Ecto neural progenitor cell (in vitro differentiated cells): ENCODE measurements around the gene RPL37.
"Not testable (repeated sequence)": the region's sequence is repeated elsewhere in the genome, so short reads cannot be mapped to it uniquely, and the experiment has no call there.

ENCODE experiments used
- DNase-seq: peaks from one replicate; pipeline ENCODE4 v3.0.0-alpha.2; 2018; ENCODE audit warnings: low spot score

The RPL37 gene

GRCh38 chr5:40796487-40796889, 38.5 kb downstream of the RPL37 start:
- DNase-seq = no peak

GRCh38 chr5:40794877-40795276, 40.1 kb downstream of the RPL37 start:
- DNase-seq = not testable (repeated sequence)

GRCh38 chr5:40794340-40794739, 40.7 kb downstream of the RPL37 start:
- DNase-seq = not testable (repeated sequence)

- DNase-seq = not testable (repeated sequence)
Measured at GRCh38 chr5:40792691-40793090, 42.3 kb downstream of the RPL37 start.

GRCh38 chr5:40791715-40792139, 43.3 kb downstream of the RPL37 start:
- DNase-seq = no peak

GRCh38 chr5:40790947-40791593, 44.0 kb downstream of the RPL37 start:
- no peak for DNase-seq

GRCh38 chr5:40788941-40789340, 46.1 kb downstream of the RPL37 start:
- DNase-seq = not testable (repeated sequence)

GRCh38 chr5:40787986-40788385, 47.0 kb downstream of the RPL37 start:
- no peak for DNase-seq

- not testable (repeated sequence) for DNase-seq
Measured at GRCh38 chr5:40786664-40787063, 48.4 kb downstream of the RPL37 start.

- DNase-seq = no peak
Measured at GRCh38 chr5:40784916-40785315, 50.1 kb downstream of the RPL37 start.

- DNase-seq = no peak
Measured at GRCh38 chr5:40784027-40784653, 50.9 kb downstream of the RPL37 start.

GRCh38 chr5:40781843-40782409, 53.1 kb downstream of the RPL37 start:
- no peak for DNase-seq

GRCh38 chr5:40780858-40781257, 54.2 kb downstream of the RPL37 start:
- no peak for DNase-seq

GRCh38 chr5:40780199-40780598, 54.8 kb downstream of the RPL37 start:
- DNase-seq = no peak

- no peak for DNase-seq
Measured at GRCh38 chr5:40779561-40779960, 55.5 kb downstream of the RPL37 start.

GRCh38 chr5:40778133-40778532, 56.9 kb downstream of the RPL37 start:
- no peak for DNase-seq

- DNase-seq = no peak
Measured at GRCh38 chr5:40776658-40776977, 58.4 kb downstream of the RPL37 start.

GRCh38 chr5:40775846-40776657, 59.0 kb downstream of the RPL37 start:
- DNase-seq = no peak
